ENCODE results near the gene NTRK1. TPM values are rescaled to one million over a fixed set of nuclear protein-coding genes. Genes with fewer than 3 reads are reported as not detected.

The NTRK1 gene
- total and polyA plus RNA-seq, 2 of the 13 experiments (the other 11 are each of a cell fraction or from before 2014, with no cell fraction given) = not detected

DNA sequence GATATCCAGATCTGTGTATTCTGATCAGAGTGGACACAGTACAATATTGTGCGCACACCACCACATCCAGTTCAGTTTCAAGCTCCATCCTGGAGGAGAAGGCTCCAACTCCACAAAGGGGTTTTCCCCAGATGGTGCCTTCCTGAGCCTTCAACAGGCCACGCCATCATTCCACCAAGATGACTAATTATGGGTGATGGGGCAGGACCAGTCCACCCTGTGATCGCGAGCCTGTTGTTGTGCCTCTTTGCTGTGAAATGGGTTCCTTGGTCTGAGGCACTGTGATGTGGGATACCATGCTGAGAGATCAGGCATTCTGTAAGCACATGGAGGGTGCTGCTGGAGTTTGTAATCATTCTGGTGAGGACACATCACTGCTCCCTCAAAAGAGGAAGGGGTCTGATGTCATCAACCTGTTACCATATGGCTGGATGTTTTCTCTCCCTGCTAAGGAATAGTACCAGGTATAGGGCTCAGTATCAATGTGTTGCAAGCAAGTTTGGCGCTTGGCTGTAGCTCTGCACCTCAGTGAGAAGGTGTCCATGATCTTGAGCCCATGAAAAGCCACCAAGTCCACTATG is 37.4 kb upstream of the NTRK1 start:
- no peak for FAIRE-seq
- H3K4me1 ChIP-seq (ENCODE audit: insufficient read depth, low read length) = no peaks in the 10 kb centered on the region
- no peak overlapping the region for H3K9ac ChIP-seq (ENCODE audit: insufficient read depth, low read depth, low read length)
- H3K27me3 ChIP-seq (ENCODE audit: control insufficient read depth in 1 of 2, insufficient read depth in 2 of 2, low read length in 2 of 2) = peaks cover under 1 to 31% of the 10 kb centered on the region in 2 experiments; a peak in 4 of 5 replicates
- TF ChIP-seq HMG20A (CRISPR knock-in tag; IDR thresholded peaks at IDR 0.05; ENCODE audit: borderline replicate concordance) (no peak), CREB1 (IDR thresholded peaks at IDR 0.05) (0 out of 2 replicates have a peak, but pooled peaks have one; percentile 25), CREB1 (CRISPR knock-in tag; IDR thresholded peaks at IDR 0.05) (no peak), GTF2F1 (IDR thresholded peaks at IDR 0.05; ENCODE audit: low read length) (no peak)
- no peak for DNase-seq (ENCODE audit: low spot score)
- in situ Hi-C loops (cut with HindIII; ENCODE audit: extremely low pct_ligation_motif_present, low pct_unique_long_range_greater_than_20kb) = no loop called here
- H3K36me3 ChIP-seq (replicated peaks in 1 of 2; ENCODE audit: control insufficient read depth in 1 of 2, insufficient read depth in 2 of 2, low read length in 2 of 2) = no peaks in the 10 kb centered on the region
- H3K4me3 ChIP-seq (replicated peaks in 1 of 3; ENCODE audit: insufficient read depth in 1 of 3, low read depth in 2 of 3, low read length in 3 of 3) = no peak overlapping the region
- H3K4me2 ChIP-seq (ENCODE audit: low read depth, low read length) = no peak overlapping the region
- intact Hi-C loops (cut with micrococcal nuclease; ENCODE audit: unreplicated experiment) = no loop called here
- ChIA-PET POLR2A (no interaction called here), CTCF (ENCODE audit: low intra/inter-chr PET ratio, low total read pairs) (no interaction called here)
- WGBS (ENCODE audit: low lambda C conversion rate) = 52% methylated on average over 2 of the region's 5 CpGs
- no peak for ATAC-seq
- H2AFZ ChIP-seq (ENCODE audit: low read length) = no peak overlapping the region
- no peaks in the 10 kb centered on the region for H3K79me2 ChIP-seq (ENCODE audit: insufficient read depth, low read length)
- no peaks in the 10 kb centered on the region for H3K9me3 ChIP-seq (ENCODE audit: low read length)
- H4K20me1 ChIP-seq (ENCODE audit: insufficient read depth, low read length) = no peaks in the 10 kb centered on the region
- H3K27ac ChIP-seq (ENCODE audit: extremely low read length, insufficient read depth, low read length) = no peak overlapping the region
- no TSS peak for BruUV-seq (replicated peaks)

DNA sequence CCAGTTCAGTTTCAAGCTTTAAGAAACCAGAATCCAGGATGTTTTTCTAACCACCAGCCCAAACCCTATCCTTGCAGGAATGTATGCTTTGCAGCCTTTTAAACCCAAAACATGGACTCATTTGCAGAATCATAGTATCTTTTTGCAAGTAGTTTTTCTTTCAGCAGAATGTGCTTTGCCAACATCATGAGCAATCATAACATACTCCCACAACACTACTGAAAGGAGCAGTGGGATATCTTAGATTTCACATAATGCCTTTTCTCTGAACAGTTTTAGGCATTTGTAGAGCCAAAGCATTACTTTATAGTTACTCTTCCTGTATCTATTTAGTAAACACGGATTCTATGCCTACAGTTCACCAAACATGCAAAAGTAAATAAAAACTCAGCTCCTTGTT is 34.0 kb upstream of the NTRK1 start:
- BruUV-seq (replicated peaks) = no TSS peak
- FAIRE-seq = no peak
- in situ Hi-C loops (cut with HindIII; ENCODE audit: extremely low pct_ligation_motif_present, low pct_unique_long_range_greater_than_20kb) (no loop called here), intact Hi-C loops (cut with micrococcal nuclease; ENCODE audit: unreplicated experiment) (no loop called here)
- Histone ChIP-seq H4K20me1 (ENCODE audit: insufficient read depth, low read length) (no peaks in the 10 kb centered on the region), H3K27me3 (ENCODE audit: control insufficient read depth in 1 of 2, insufficient read depth in 2 of 2, low read length in 2 of 2) (peaks cover 2 to 39% of the 10 kb centered on the region in 2 experiments; a peak in 4 of 5 replicates), H3K4me1 (ENCODE audit: insufficient read depth, low read length) (peaks cover 13% of the 10 kb centered on the region), H3K36me3 (replicated peaks in 1 of 2; ENCODE audit: control insufficient read depth in 1 of 2, insufficient read depth in 2 of 2, low read length in 2 of 2) (no peaks in the 10 kb centered on the region), H3K27ac (ENCODE audit: extremely low read length, insufficient read depth, low read length) (no peak overlapping the region), H3K9me3 (ENCODE audit: low read length) (no peaks in the 10 kb centered on the region), H3K9ac (ENCODE audit: insufficient read depth, low read depth, low read length) (no peak overlapping the region), H3K79me2 (ENCODE audit: insufficient read depth, low read length) (no peaks in the 10 kb centered on the region), H3K4me2 (ENCODE audit: low read depth, low read length) (no peak overlapping the region), H3K4me3 (replicated peaks in 1 of 3; ENCODE audit: insufficient read depth in 1 of 3, low read depth in 2 of 3, low read length in 3 of 3) (no peak overlapping the region), H2AFZ (ENCODE audit: low read length) (no peak overlapping the region)
- TF ChIP-seq ZNF317 (CRISPR knock-in tag; IDR thresholded peaks at IDR 0.05) = no peak
- no peak for TF ChIP-seq E2F5 (CRISPR knock-in tag; conservative IDR thresholded peaks at IDR 0.05)
- no peak for TF ChIP-seq POGZ (CRISPR knock-in tag; IDR thresholded peaks at IDR 0.05)
- TF ChIP-seq PTBP1 (IDR thresholded peaks at IDR 0.05; ENCODE audit: low read depth, low read length, poor library complexity, severe bottlenecking) = no peak
- no peak for TF ChIP-seq NFE2 (CRISPR knock-in tag; IDR thresholded peaks at IDR 0.05)
- TF ChIP-seq RFX1 (IDR thresholded peaks at IDR 0.05) = no peak
- TF ChIP-seq ARNTL (CRISPR knock-in tag; IDR thresholded peaks at IDR 0.05) = no peak
- no peak for TF ChIP-seq ZNF563 (CRISPR knock-in tag; IDR thresholded peaks at IDR 0.05)
- no peak for TF ChIP-seq HNRNPL (IDR thresholded peaks at IDR 0.05; ENCODE audit: low read depth, low read length)
- DNase-seq (ENCODE audit: low spot score) = no peak
- WGBS (ENCODE audit: low lambda C conversion rate) = 0% methylated on average over 1 of the region's 1 CpG
- ChIA-PET CTCF (ENCODE audit: low intra/inter-chr PET ratio, low total read pairs) (no interaction called here), POLR2A (no interaction called here)
- no peak for ATAC-seq

Measured in HepG2 (cell line).